ENCODE results near the gene HMCES.
"Not testable (repeated sequence)": the region's sequence is repeated elsewhere in the genome, so short reads cannot be mapped to it uniquely, and the experiment has no call there.

Gene HMCES

GRCh38 chr3:129348734-129349133 lies 70.1 kb downstream of the HMCES start:
- DNase-seq (ENCODE audit: low spot score) = no peak

- DNase-seq (ENCODE audit: low spot score) = not testable (repeated sequence)
Measured at GRCh38 chr3:129349169-129349568, 70.5 kb downstream of the HMCES start.

- no peak for DNase-seq (ENCODE audit: low spot score)
Measured at GRCh38 chr3:129349791-129350190, 71.1 kb downstream of the HMCES start.

- no peak for DNase-seq (ENCODE audit: low spot score)
Measured at GRCh38 chr3:129352045-129352444, 73.4 kb downstream of the HMCES start.

- no peak for DNase-seq (ENCODE audit: low spot score)
Measured at GRCh38 chr3:129352650-129353588, 74.2 kb downstream of the HMCES start.

GRCh38 chr3:129353589-129353941 lies 74.9 kb downstream of the HMCES start:
- no peak for DNase-seq (ENCODE audit: low spot score)
